ENCODE measurements around the gene NR1H4. TPM values are rescaled to one million over a fixed set of nuclear protein-coding genes. Genes with fewer than 3 reads are reported as not detected.

Gene NR1H4
- polyA plus RNA-seq, 3 donors, result not detected

DNA sequence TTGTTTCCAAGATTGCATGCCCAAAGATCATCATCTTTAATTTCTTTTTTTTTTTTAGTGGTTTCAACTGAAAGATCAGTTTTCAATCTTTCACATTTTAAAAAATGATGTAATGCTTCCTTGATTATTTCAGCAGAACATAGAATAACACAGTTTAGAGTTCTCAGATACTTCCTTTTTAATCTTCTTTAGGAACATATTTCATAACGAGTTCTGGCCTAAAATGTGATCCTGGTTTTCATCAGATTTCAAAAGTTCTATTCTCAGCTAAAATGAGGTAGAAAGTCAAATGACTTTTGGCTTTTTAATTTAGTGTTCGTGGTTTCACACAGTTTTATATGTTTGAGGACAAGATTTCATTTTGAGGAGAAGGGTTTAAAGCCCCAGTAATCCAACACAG lies 40.0 kb upstream of the NR1H4 start:
- H3K9ac ChIP-seq (ENCODE audit: insufficient read depth, low read length, poor library complexity, severe bottlenecking), result no peak overlapping the region
- no peaks in the 10 kb centered on the region for H3K79me2 ChIP-seq (ENCODE audit: insufficient read depth, low read length)
- H3K36me3 ChIP-seq (replicated peaks in 1 of 2; ENCODE audit: control insufficient read depth in 1 of 2, insufficient read depth in 2 of 2, low read length in 2 of 2), result no peaks in the 10 kb centered on the region
- no peak overlapping the region for H3K4me3 ChIP-seq (replicated peaks in 1 of 3; ENCODE audit: low read depth in 2 of 3, low read length in 3 of 3)
- H3K27ac ChIP-seq (ENCODE audit: low read depth in 1 of 2, low read length in 2 of 2), result peak overlapping the region in 1 of 2 donors; percentile 54
- H3K9me3 Mint-ChIP-seq, result peaks cover 4 to 21% (median 7%) of the 10 kb centered on the region in 7 donors
- no peak overlapping the region for H3K4me2 ChIP-seq (replicated peaks; ENCODE audit: extremely low read depth, low read length, poor library complexity, severe bottlenecking)
- TF ChIP-seq CTCF (IDR thresholded peaks at IDR 0.05), result no peak
- H3K27ac Mint-ChIP-seq, result peak overlapping the region in 3 of 7 donors; percentile 25 to 72 (median 59)
- no peaks in the 10 kb centered on the region for H4K20me1 ChIP-seq (ENCODE audit: insufficient read depth, low read length)
- H3K27me3 Mint-ChIP-seq (ENCODE audit: low read depth in 3 of 3), result no peaks in the 10 kb centered on the region
- H3K9me3 ChIP-seq (replicated peaks in 1 of 2; ENCODE audit: control insufficient read depth in 1 of 2, insufficient read depth in 1 of 2, low read length in 2 of 2), result peaks cover 0 to 3% of the 10 kb centered on the region in 2 donors
- intact Hi-C loops (cut with micrococcal nuclease), result no loop called here
- peaks cover 35% of the 10 kb centered on the region for H3K4me1 Mint-ChIP-seq
- no peak overlapping the region for H3K4me3 Mint-ChIP-seq
- H2AFZ ChIP-seq (ENCODE audit: insufficient read depth, low read depth, low read length, poor library complexity, severe bottlenecking), result no peak overlapping the region
- H3K36me3 Mint-ChIP-seq, result no peaks in the 10 kb centered on the region
- no peak for DNase-seq
- no peaks in the 10 kb centered on the region for H3K27me3 ChIP-seq (ENCODE audit: control insufficient read depth in 2 of 2, insufficient read depth in 2 of 2, low read length in 2 of 2)
- WGBS (ENCODE audit: insufficient coverage), result no CpG with 5 or more reads among the region's 2 CpGs
- H3K4me1 ChIP-seq (ENCODE audit: control insufficient read depth in 1 of 2, insufficient read depth in 2 of 2, low read length in 2 of 2), result peaks cover 17 to 28% of the 10 kb centered on the region in 2 donors

- Mint-ChIP-seq H3K27me3 (ENCODE audit: low read depth in 3 of 3) (no peaks in the 10 kb centered on the region), H3K36me3 (no peaks in the 10 kb centered on the region), H3K4me1 (peaks cover 35% of the 10 kb centered on the region), H3K4me3 (no peak overlapping the region), H3K9me3 (peaks cover 4 to 21% (median 7%) of the 10 kb centered on the region in 7 donors), H3K27ac (peak overlapping the region in 3 of 7 donors; percentile 72 to 79 (median 72))
- H3K4me1 ChIP-seq (ENCODE audit: control insufficient read depth in 1 of 2, insufficient read depth in 2 of 2, low read length in 2 of 2), result peaks cover 17 to 28% of the 10 kb centered on the region in 2 donors
- DNase-seq, result no peak
- TF ChIP-seq CTCF (IDR thresholded peaks at IDR 0.05), result no peak
- no peaks in the 10 kb centered on the region for H3K27me3 ChIP-seq (ENCODE audit: control insufficient read depth in 2 of 2, insufficient read depth in 2 of 2, low read length in 2 of 2)
- no peaks in the 10 kb centered on the region for H3K79me2 ChIP-seq (ENCODE audit: insufficient read depth, low read length)
- no peak overlapping the region for H2AFZ ChIP-seq (ENCODE audit: insufficient read depth, low read depth, low read length, poor library complexity, severe bottlenecking)
- H3K4me2 ChIP-seq (replicated peaks; ENCODE audit: extremely low read depth, low read length, poor library complexity, severe bottlenecking), result no peak overlapping the region
- no peak overlapping the region for H3K4me3 ChIP-seq (replicated peaks in 1 of 3; ENCODE audit: low read depth in 2 of 3, low read length in 3 of 3)
- no peak overlapping the region for H3K9ac ChIP-seq (ENCODE audit: insufficient read depth, low read length, poor library complexity, severe bottlenecking)
- H3K27ac ChIP-seq (ENCODE audit: low read depth in 1 of 2, low read length in 2 of 2), result peak overlapping the region in 1 of 2 donors; percentile 54
- H3K36me3 ChIP-seq (replicated peaks in 1 of 2; ENCODE audit: control insufficient read depth in 1 of 2, insufficient read depth in 2 of 2, low read length in 2 of 2), result no peaks in the 10 kb centered on the region
- intact Hi-C loops (cut with micrococcal nuclease), result no loop called here
- H3K9me3 ChIP-seq (replicated peaks in 1 of 2; ENCODE audit: control insufficient read depth in 1 of 2, insufficient read depth in 1 of 2, low read length in 2 of 2), result peaks cover 0 to 3% of the 10 kb centered on the region in 2 donors
- no peaks in the 10 kb centered on the region for H4K20me1 ChIP-seq (ENCODE audit: insufficient read depth, low read length)
Observed at GRCh38 chr12:100434177-100434576, 39.5 kb upstream of the NR1H4 start.
